Measurements from ENCODE around the gene SGPL1.

SGPL1 gene

GRCh38 chr10:70840836-70841235 is 25.1 kb downstream of the SGPL1 start:
- Histone ChIP-seq H3K27ac (replicated peaks) (no peak overlapping the region), H3K4me3 (replicated peaks; ENCODE audit: insufficient read depth, low read length) (no peak overlapping the region), H3K27me3 (ENCODE audit: insufficient read depth, poor library complexity, severe bottlenecking) (no peaks in the 10 kb centered on the region)
- no peak for TF ChIP-seq GABPA (IDR thresholded peaks at IDR 0.05; ENCODE audit: low read depth)
- TF ChIP-seq CTCF (IDR thresholded peaks at IDR 0.05; ENCODE audit: insufficient read depth, low read length) = no peak
- no peak for TF ChIP-seq SPI1 (IDR thresholded peaks at IDR 0.05; ENCODE audit: borderline replicate concordance, low read depth)
- TF ChIP-seq REST (IDR thresholded peaks at IDR 0.05; ENCODE audit: insufficient replicate concordance, low read depth) = no peak
- TF ChIP-seq POLR2AphosphoS5 (IDR thresholded peaks at IDR 0.05; ENCODE audit: low read depth) = no peak
- no peak for DNase-seq (ENCODE audit: low read depth in 1 of 2, low spot score in 1 of 2)

GRCh38 chr10:70843333-70843732 is 27.6 kb downstream of the SGPL1 start:
- no peak for TF ChIP-seq POLR2AphosphoS5 (IDR thresholded peaks at IDR 0.05; ENCODE audit: low read depth)
- no peak for TF ChIP-seq SPI1 (IDR thresholded peaks at IDR 0.05; ENCODE audit: borderline replicate concordance, low read depth)
- TF ChIP-seq CTCF (IDR thresholded peaks at IDR 0.05; ENCODE audit: insufficient read depth, low read length) = no peak
- no peak for TF ChIP-seq GABPA (IDR thresholded peaks at IDR 0.05; ENCODE audit: low read depth)
- no peak for TF ChIP-seq REST (IDR thresholded peaks at IDR 0.05; ENCODE audit: insufficient replicate concordance, low read depth)
- no peak overlapping the region for H3K4me3 ChIP-seq (replicated peaks; ENCODE audit: insufficient read depth, low read length)
- H3K27me3 ChIP-seq (ENCODE audit: insufficient read depth, poor library complexity, severe bottlenecking) = no peaks in the 10 kb centered on the region
- no peak overlapping the region for H3K27ac ChIP-seq (replicated peaks)
- no peak for DNase-seq (ENCODE audit: low read depth in 1 of 2, low spot score in 1 of 2)

GRCh38 chr10:70843776-70844489 is 28.2 kb downstream of the SGPL1 start:
- H3K27ac ChIP-seq (replicated peaks) = no peak overlapping the region
- DNase-seq (ENCODE audit: low read depth in 1 of 2, low spot score in 1 of 2) = no peak
- TF ChIP-seq SPI1 (IDR thresholded peaks at IDR 0.05; ENCODE audit: borderline replicate concordance, low read depth) (no peak), REST (IDR thresholded peaks at IDR 0.05; ENCODE audit: insufficient replicate concordance, low read depth) (no peak), CTCF (IDR thresholded peaks at IDR 0.05; ENCODE audit: insufficient read depth, low read length) (no peak), GABPA (IDR thresholded peaks at IDR 0.05; ENCODE audit: low read depth) (no peak), POLR2AphosphoS5 (IDR thresholded peaks at IDR 0.05; ENCODE audit: low read depth) (no peak)

More at GRCh38 chr10:70843776-70844489, 28.2 kb downstream of the SGPL1 start:
- no peaks in the 10 kb centered on the region for H3K27me3 ChIP-seq (ENCODE audit: insufficient read depth, poor library complexity, severe bottlenecking)
- no peak overlapping the region for H3K4me3 ChIP-seq (replicated peaks; ENCODE audit: insufficient read depth, low read length)
